ENCODE results near the gene SLC16A9. TPM values are rescaled to one million over a fixed set of nuclear protein-coding genes. Genes with fewer than 3 reads are reported as not detected.
"Not testable (repeated sequence)": the region's sequence is repeated elsewhere in the genome, so short reads cannot be mapped to it uniquely, and the experiment has no call there.

Gene SLC16A9
- total RNA-seq, 3 donors from 2014 or later, result 0.76 to 1.3 (median 1.1) TPM

GRCh38 chr10:59735296-59735695, 25.6 kb upstream of the SLC16A9 start:
- no peaks in the 10 kb centered on the region for H3K36me3 Mint-ChIP-seq (ENCODE audit: insufficient read depth)
- H3K27me3 Mint-ChIP-seq (ENCODE audit: low read depth), result peaks cover 7% of the 10 kb centered on the region
- DNase-seq, result no peak
- no peak overlapping the region for H3K4me3 Mint-ChIP-seq
- no peak for ATAC-seq
- no peaks in the 10 kb centered on the region for H3K4me1 Mint-ChIP-seq (ENCODE audit: low read depth)
- no peaks in the 10 kb centered on the region for H3K9me3 Mint-ChIP-seq

- H3K4me3 Mint-ChIP-seq, result no peak overlapping the region
- H3K4me1 Mint-ChIP-seq (ENCODE audit: low read depth), result no peaks in the 10 kb centered on the region
- DNase-seq, result no peak
- no peaks in the 10 kb centered on the region for H3K36me3 Mint-ChIP-seq (ENCODE audit: insufficient read depth)
- ATAC-seq, result no peak
- no peaks in the 10 kb centered on the region for H3K9me3 Mint-ChIP-seq
- peaks cover 7% of the 10 kb centered on the region for H3K27me3 Mint-ChIP-seq (ENCODE audit: low read depth)
These were observed 24.4 kb upstream of the SLC16A9 start for GRCh38 chr10:59734014-59734462.

- not testable (repeated sequence) for DNase-seq; ATAC-seq; H3K9me3 Mint-ChIP-seq; H3K36me3 Mint-ChIP-seq (ENCODE audit: insufficient read depth); H3K27me3 Mint-ChIP-seq (ENCODE audit: low read depth); H3K4me1 Mint-ChIP-seq (ENCODE audit: low read depth); H3K4me3 Mint-ChIP-seq
These were observed 23.8 kb upstream of the SLC16A9 start for GRCh38 chr10:59733321-59734013.

- not testable (repeated sequence) for H3K4me3 Mint-ChIP-seq; DNase-seq; ATAC-seq; H3K9me3 Mint-ChIP-seq; H3K27me3 Mint-ChIP-seq (ENCODE audit: low read depth); H3K4me1 Mint-ChIP-seq (ENCODE audit: low read depth); H3K36me3 Mint-ChIP-seq (ENCODE audit: insufficient read depth)
These were observed 23.2 kb upstream of the SLC16A9 start for GRCh38 chr10:59732849-59733248.

- H3K4me1 Mint-ChIP-seq (ENCODE audit: low read depth); DNase-seq; H3K9me3 Mint-ChIP-seq; H3K4me3 Mint-ChIP-seq; H3K27me3 Mint-ChIP-seq (ENCODE audit: low read depth); ATAC-seq; H3K36me3 Mint-ChIP-seq (ENCODE audit: insufficient read depth): not testable (repeated sequence)
These were observed 19.5 kb upstream of the SLC16A9 start for GRCh38 chr10:59729167-59729566.

DNA sequence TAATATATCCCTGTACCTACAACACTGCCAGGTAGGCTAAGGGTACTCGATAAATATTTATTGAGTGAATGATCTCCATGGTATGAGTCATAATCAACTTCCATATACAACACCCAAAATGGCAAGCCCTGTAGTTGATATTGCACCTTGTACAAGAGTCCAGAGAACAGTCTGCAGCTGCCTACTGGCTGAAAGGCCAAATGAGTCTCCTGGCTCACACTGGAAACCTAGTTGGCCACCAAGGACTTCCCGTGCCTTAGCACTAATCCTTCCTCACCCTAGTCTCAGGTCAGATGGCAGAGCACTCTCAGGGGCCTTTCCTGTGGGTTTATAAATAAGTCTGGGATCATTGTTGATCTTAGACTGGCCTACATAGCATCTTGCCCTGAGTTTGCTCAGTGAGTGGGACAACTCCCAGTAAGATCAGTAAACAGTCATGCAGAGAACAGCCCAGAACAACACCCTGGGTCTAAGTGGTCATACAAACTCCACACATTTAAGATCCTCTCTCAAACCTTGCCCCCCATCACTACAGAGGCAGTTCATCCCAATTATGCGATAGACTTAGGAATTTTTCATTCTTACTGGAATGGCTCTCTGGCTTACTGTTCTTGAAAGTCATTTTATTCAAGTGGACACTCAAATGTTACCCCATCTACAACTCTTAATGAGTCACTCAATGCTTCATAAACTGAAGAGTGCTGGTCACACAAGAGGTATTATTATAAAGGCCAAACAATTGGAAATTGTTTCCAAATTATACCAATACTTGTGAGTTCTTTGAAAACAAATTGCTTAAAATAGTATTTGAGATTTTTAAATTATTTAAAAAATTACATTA, 14.7 kb upstream of the SLC16A9 start:
- Mint-ChIP-seq H3K4me1 (ENCODE audit: low read depth) (no peaks in the 10 kb centered on the region), H3K36me3 (ENCODE audit: insufficient read depth) (no peaks in the 10 kb centered on the region), H3K4me3 (no peak overlapping the region), H3K9me3 (peaks cover 5% of the 10 kb centered on the region), H3K27me3 (ENCODE audit: low read depth) (no peaks in the 10 kb centered on the region)
- DNase-seq, result no peak
- no peak for ATAC-seq

GRCh38 chr10:59720377-59720776, 10.7 kb upstream of the SLC16A9 start:
- H3K27me3 Mint-ChIP-seq (ENCODE audit: low read depth), result peaks cover 2% of the 10 kb centered on the region

DNA sequence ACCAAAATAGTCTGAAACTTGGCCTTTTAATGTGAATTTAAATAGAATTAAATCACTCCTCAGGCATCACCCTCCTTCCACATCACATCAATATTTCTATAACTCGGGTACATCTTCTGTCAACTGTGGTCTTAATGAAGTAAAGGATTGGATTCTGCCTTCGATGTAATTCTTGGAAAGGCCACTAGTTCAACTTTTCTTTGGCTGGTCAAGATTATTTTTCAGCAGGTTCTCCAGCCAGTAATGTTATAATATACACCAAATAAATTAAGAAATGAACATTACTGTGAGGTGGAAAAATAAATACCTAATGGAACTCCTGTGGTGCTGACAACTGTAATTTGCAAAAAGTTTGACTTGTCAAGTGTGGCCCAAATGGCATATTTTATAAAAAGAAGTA, 9.7 kb upstream of the SLC16A9 start:
- H3K4me1 Mint-ChIP-seq (ENCODE audit: low read depth), result no peaks in the 10 kb centered on the region
- DNase-seq (no peak), ATAC-seq (no peak)
- peaks cover 5% of the 10 kb centered on the region for H3K9me3 Mint-ChIP-seq
- H3K27me3 Mint-ChIP-seq (ENCODE audit: low read depth), result peaks cover 2% of the 10 kb centered on the region
- H3K4me3 Mint-ChIP-seq, result no peak overlapping the region
- H3K36me3 Mint-ChIP-seq (ENCODE audit: insufficient read depth), result no peaks in the 10 kb centered on the region

More at GRCh38 chr10:59720377-59720776, 10.7 kb upstream of the SLC16A9 start:
- Mint-ChIP-seq H3K4me1 (ENCODE audit: low read depth) (no peaks in the 10 kb centered on the region), H3K9me3 (peaks cover 5% of the 10 kb centered on the region), H3K4me3 (no peak overlapping the region), H3K36me3 (ENCODE audit: insufficient read depth) (no peaks in the 10 kb centered on the region)
- DNase-seq, result no peak
- no peak for ATAC-seq

- H3K36me3 Mint-ChIP-seq (ENCODE audit: insufficient read depth), result no peaks in the 10 kb centered on the region
- no peaks in the 10 kb centered on the region for H3K4me1 Mint-ChIP-seq (ENCODE audit: low read depth)
- H3K4me3 Mint-ChIP-seq, result no peak overlapping the region
- DNase-seq (no peak), ATAC-seq (no peak)
- H3K9me3 Mint-ChIP-seq, result peaks cover 5% of the 10 kb centered on the region
- peaks cover 6% of the 10 kb centered on the region for H3K27me3 Mint-ChIP-seq (ENCODE audit: low read depth)
These were observed 8.6 kb upstream of the SLC16A9 start for GRCh38 chr10:59718257-59718656.

DNA sequence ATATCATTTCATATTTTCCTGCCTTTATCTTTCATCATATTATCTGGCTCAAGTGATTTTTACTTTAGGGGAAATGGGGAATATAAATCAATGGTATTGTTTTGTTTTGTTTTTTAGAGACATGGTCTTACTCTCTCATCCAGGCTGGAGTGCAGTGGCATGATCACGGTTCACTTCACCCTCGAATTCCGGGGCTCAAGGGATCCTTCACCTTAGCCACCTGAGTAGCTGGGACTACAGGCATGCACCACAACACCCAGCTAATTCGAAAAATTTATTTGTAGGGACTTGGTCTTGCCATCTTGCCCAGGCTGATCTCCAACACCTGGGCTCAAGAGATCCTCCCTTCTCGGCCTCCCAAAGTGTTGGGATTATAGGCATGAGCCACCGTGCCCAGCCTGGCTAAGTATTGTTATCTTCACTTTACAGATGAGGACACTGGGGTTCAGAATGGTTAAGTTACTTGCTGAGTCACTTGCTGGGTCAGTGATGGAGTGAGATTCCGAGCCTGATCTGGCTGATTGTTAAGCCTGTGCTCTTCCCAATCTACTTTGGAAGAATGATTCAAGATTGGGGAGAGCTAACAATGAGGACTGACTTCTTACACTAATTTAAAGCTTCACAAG, 3.7 kb upstream of the SLC16A9 start:
- Mint-ChIP-seq H3K4me3 (no peak overlapping the region), H3K36me3 (ENCODE audit: insufficient read depth) (no peaks in the 10 kb centered on the region), H3K27me3 (ENCODE audit: low read depth) (peaks cover 34% of the 10 kb centered on the region), H3K4me1 (ENCODE audit: low read depth) (no peaks in the 10 kb centered on the region), H3K9me3 (no peaks in the 10 kb centered on the region)
- DNase-seq, result no peak
- ATAC-seq, result no peak

DNA sequence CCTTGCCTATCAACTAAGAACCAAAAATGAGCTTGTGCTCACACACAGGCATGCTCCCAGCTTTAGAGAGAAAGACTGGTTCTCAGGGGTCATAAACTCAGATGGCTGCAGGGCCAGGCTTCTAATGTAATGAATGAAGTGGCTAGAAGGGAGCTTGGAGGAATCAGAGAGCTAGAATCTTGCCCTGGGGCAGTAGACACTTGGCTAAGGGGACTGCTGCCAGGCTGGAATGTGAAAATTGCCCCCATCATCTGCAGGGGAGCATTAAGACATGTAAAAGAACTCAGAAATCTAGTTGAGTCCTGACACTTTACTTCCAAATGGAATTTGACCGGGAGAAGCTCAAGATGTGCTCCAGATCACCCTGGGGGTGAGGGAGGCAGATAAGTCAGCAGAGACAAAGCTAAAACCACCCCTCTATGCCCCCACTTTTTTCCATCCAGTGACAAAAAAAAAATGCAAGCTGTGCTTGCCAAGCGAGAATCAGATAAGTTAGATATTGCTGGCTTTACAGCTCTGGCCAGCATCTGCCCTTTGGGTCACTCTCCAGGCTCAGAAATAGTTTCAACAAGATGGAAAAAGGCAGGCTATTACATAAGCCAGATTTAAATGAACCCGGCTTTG, 2.3 kb upstream of the SLC16A9 start:
- Mint-ChIP-seq H3K27me3 (ENCODE audit: low read depth) (peaks cover 41% of the 10 kb centered on the region), H3K9me3 (no peaks in the 10 kb centered on the region), H3K4me1 (ENCODE audit: low read depth) (no peaks in the 10 kb centered on the region), H3K36me3 (ENCODE audit: insufficient read depth) (no peaks in the 10 kb centered on the region), H3K4me3 (no peak overlapping the region)
- DNase-seq (no peak), ATAC-seq (no peak)

DNA sequence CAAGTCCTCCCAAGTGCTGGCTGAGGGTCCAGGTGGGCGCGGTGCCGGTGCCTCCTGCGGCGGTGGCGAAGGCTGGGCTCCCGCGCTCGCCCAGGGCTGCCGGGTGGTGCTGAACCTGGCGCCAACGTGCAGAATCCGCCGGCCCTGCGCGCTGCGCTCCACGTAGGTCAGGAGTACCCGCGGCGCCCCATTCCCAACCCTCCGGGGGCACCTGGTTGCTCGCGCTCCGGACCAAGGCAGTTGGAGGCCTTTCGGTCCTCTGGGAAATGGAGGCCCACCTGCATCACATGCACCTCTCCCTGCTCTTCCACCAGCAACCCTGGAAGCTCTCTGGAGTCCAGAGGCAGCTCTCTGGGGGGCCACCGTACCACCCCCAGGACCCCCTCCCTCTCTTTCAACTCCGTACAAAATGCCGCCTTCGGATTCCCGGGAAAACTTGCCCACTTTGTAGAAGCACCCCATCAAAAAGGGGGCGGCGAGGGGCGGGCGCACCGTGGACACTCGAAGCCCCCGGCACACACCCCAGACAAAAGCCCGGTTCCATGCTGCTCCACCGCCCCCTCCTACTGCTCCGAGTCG, 745 bp downstream of the SLC16A9 start:
- H3K4me3 Mint-ChIP-seq, result peak overlapping the region; percentile 56
- no peaks in the 10 kb centered on the region for H3K9me3 Mint-ChIP-seq
- H3K27me3 Mint-ChIP-seq (ENCODE audit: low read depth), result peaks cover 49% of the 10 kb centered on the region
- peak in 1 of 2 donors; percentile 16 for ATAC-seq
- no peaks in the 10 kb centered on the region for H3K36me3 Mint-ChIP-seq (ENCODE audit: insufficient read depth)
- DNase-seq, result no peak
- H3K4me1 Mint-ChIP-seq (ENCODE audit: low read depth), result no peaks in the 10 kb centered on the region

DNA sequence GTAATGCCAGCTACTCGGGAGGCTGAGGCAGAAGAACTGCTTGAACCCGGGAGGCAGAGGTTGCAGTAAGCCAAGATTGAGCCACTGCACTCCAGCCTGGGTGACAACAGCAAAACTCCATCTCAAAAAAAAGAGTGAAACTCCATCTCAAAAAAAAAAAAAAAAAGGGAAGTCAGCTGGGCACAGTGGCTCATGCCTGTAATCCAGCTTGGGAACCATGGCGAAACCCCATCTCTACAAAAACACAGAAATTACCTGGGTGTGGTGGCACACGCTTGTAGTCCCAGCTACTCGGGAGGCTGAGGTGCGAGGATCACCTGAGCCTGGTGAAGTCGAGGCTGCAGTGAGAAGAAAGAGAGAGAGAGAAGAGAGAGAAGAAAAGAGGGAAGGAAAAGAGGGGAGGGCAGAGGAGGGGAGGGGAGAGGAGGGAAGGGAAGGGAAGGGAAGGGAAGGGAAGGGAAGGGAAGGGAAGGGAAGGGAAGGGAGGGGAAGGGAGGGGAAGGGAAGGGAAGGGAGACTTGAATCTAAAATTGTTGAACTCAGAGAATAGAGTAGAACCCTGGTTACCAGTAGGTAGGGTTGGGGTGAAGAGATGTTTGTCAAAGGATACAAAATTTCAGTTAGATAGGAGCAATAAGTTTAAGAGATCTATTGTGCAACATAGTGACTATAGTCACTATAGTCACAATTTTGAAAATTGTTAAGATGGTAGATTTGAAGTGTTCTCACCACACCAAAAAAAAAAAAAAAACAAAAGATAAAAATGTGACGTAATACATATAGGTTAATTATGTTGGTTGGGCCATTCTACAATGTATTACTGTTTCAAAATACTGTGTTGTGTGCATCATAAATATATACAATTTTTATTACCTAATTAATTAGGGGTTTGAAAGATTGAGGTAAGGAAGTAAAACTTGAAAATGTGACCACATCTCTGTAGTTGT, 2.5 kb downstream of the SLC16A9 start:
- no peaks in the 10 kb centered on the region for H3K4me1 Mint-ChIP-seq (ENCODE audit: low read depth)
- no peaks in the 10 kb centered on the region for H3K36me3 Mint-ChIP-seq (ENCODE audit: insufficient read depth)
- H3K4me3 Mint-ChIP-seq, result no peak overlapping the region
- no peak for DNase-seq
- ATAC-seq, result no peak
- H3K27me3 Mint-ChIP-seq (ENCODE audit: low read depth), result peaks cover 41% of the 10 kb centered on the region
- no peaks in the 10 kb centered on the region for H3K9me3 Mint-ChIP-seq

All from activated T-cell treated with anti-CD3 and anti-CD28 coated beads, Interleukin-2, amount 50 U/mL, for 4 hours (primary cell).